RWPE1 (cell line): ENCODE results near the gene SLAMF9.
A peak's percentile ranks its signal among the peaks of the same experiment; 100 is the strongest.

Experiments
- CTCF ChIA-PET: fragments of 350-600 bp; sonication (Branson Sonifier 250); formaldehyde crosslinking; extraction: SDS; loops from one replicate; lab custom pipeline; 2021; lab: Yijun Ruan, JAX
- POLR2A ChIA-PET: fragments of 400-600 bp; formaldehyde crosslinking; extraction: SDS; loops from one replicate; lab custom pipeline; 2020; ENCODE audit warnings: antibody characterized with exemption; ENCODE audit not compliant: low non-redundant PET; lab: Yijun Ruan, JAX
- DNase-seq: peaks from one replicate; pipeline ENCODE4 v3.0.0; 2012; ENCODE audit warnings: low spot score
- H3K27ac ChIP-seq: fragments of 450-650 bp; 2 replicates; pipeline ENCODE4 v1.5.1; 2017
- TF ChIP-seq, protein P1 (sequence below): fragments of 450-650 bp; conservative IDR thresholded peaks from 2 replicates; pipeline ENCODE4 v1.5.1; 2017; ENCODE audit warnings: low read depth, mild to moderate bottlenecking

SLAMF9 gene

GRCh38 chr1:159915571-159916241, 38.3 kb downstream of the SLAMF9 start:
- CTCF ChIA-PET: interaction anchor here (0.6 to 1.3 kb wide), 4 partner anchors 30 to 119 kb away, joined by 3 to 4 read pairs (median 3); partner anchors contain the start of gene IGSF9
- TF ChIP-seq, protein P1, sequence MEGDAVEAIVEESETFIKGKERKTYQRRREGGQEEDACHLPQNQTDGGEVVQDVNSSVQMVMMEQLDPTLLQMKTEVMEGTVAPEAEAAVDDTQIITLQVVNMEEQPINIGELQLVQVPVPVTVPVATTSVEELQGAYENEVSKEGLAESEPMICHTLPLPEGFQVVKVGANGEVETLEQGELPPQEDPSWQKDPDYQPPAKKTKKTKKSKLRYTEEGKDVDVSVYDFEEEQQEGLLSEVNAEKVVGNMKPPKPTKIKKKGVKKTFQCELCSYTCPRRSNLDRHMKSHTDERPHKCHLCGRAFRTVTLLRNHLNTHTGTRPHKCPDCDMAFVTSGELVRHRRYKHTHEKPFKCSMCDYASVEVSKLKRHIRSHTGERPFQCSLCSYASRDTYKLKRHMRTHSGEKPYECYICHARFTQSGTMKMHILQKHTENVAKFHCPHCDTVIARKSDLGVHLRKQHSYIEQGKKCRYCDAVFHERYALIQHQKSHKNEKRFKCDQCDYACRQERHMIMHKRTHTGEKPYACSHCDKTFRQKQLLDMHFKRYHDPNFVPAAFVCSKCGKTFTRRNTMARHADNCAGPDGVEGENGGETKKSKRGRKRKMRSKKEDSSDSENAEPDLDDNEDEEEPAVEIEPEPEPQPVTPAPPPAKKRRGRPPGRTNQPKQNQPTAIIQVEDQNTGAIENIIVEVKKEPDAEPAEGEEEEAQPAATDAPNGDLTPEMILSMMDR: no peak
- POLR2A ChIA-PET: no interaction called here
- peak overlapping the region; percentile 89 for H3K27ac ChIP-seq
- no peak for DNase-seq

- peak overlapping the region; percentile 34 for H3K27ac ChIP-seq
- CTCF ChIA-PET: interaction anchor here (0.6 to 0.8 kb wide), 2 partner anchors 11 to 28 kb away, joined by 3 to 5 read pairs; no protein-coding TSS in a partner anchor
- TF ChIP-seq, protein P1: no peak
- POLR2A ChIA-PET: interaction anchor here (0.6 kb wide), 1 partner anchor 10 kb away, joined by 3 read pairs; no protein-coding TSS in a partner anchor
- DNase-seq: no peak
These were observed 39.6 kb downstream of the SLAMF9 start for GRCh38 chr1:159914252-159915018.

GRCh38 chr1:159913451-159914192, 40.4 kb downstream of the SLAMF9 start:
- ChIA-PET CTCF (no interaction called here), POLR2A (no interaction called here)
- DNase-seq: no peak
- TF ChIP-seq, protein P1: no peak
- peak overlapping the region; percentile 34 for H3K27ac ChIP-seq

GRCh38 chr1:159911326-159912070, 42.5 kb downstream of the SLAMF9 start:
- ChIA-PET POLR2A (no interaction called here), CTCF (no interaction called here)
- DNase-seq: no peak
- TF ChIP-seq, protein P1: no peak
- peak overlapping the region; percentile 61 for H3K27ac ChIP-seq

DNA sequence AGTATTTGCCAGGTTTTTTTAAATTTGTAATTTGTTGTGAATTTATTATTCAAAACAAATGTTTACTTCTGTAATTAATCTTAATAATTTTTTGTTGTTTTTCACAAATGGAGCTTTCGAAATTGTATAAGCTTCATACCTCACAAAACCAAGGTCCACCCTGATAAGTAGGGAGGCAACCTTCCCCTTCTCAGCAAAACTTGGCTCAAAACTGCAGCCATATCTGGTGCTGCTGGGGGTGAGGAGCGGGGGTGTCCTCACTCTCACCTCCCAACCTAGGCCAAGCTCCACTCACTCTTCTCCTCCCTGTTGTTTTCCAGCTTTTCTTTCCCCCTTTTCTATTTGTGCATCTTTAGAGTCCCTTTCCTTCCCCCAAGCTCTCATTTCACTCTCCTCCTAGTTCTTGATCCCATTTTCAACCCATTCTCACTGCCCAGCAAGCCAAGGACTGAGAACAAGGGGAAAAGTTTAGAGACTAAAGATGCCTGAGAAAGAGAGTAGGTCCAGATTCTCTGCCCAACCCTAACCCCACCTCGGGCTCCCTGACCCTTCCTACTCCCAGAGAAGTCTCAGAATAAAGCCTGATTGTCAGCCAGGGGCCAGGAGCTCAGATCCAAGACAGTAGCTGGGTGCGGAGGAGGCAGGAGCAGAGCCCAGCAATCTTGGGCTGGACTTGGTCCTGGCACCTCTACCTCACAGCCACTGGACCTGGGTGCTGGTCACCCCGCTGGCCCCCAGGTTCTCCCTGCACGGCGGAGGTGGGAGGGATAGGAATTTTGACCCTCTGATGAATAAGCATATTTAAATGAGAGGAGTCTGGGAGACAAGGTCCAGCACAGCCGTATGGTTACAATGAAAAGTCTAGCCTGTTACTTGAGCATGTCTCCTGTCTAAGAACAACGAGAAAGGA, 45.8 kb downstream of the SLAMF9 start:
- POLR2A ChIA-PET: interaction anchor here (0.6 kb wide), 1 partner anchor 32 kb away, joined by 3 read pairs; no protein-coding TSS in a partner anchor
- no peak overlapping the region for H3K27ac ChIP-seq
- CTCF ChIA-PET: interaction anchor here (1.0 kb wide), 1 partner anchor 17 kb away, joined by 3 read pairs; the partner anchor contains the start of gene TAGLN2

More for the DNA sequence above, 45.8 kb downstream of the SLAMF9 start:
- DNase-seq: no peak
- TF ChIP-seq, protein P1: no peak
